Ascending aorta (tissue), 2 donors: ENCODE measurements around the gene TDRD9. TPM values are rescaled to one million over a fixed set of nuclear protein-coding genes. Genes with fewer than 3 reads are reported as not detected.

ENCODE experiments used
- DNase-seq, 2 donors: peaks; one replicate each; pipeline ENCODE4 v3.0.0-alpha.2; 2019; ENCODE audit warnings: low spot score in 2 of 2
- H3K27ac ChIP-seq, 2 donors: fragments of 200-600 bp; sonication (generic); one replicate each; pipeline ENCODE4 v1.5.1; 2016 to 2017; ENCODE audit warnings: mild to moderate bottlenecking in 1 of 2
- H3K27me3 ChIP-seq: fragments of 200-600 bp; sonication (generic); one replicate; pipeline ENCODE4 v1.5.1; 2017
- H3K36me3 ChIP-seq, 2 donors: fragments of 200-600 bp; sonication (generic); one replicate each; pipeline ENCODE4 v1.5.1; 2016
- H3K4me1 ChIP-seq, 2 donors: fragments of 200-600 bp; sonication (generic); one replicate each; pipeline ENCODE4 v1.5.1; 2016 to 2017; ENCODE audit warnings: mild to moderate bottlenecking in 1 of 2
- H3K4me3 ChIP-seq, 2 donors: fragments of 200-600 bp; sonication (generic); one replicate each; pipeline ENCODE4 v1.5.1; 2016 to 2017; ENCODE audit warnings: mild to moderate bottlenecking in 1 of 2
- H3K9me3 ChIP-seq, 2 donors: fragments of 200-600 bp; sonication (generic); one replicate each; pipeline ENCODE4 v1.5.1; 2016
- CTCF ChIP-seq, 3 experiments: fragments of 200-600 bp in 2 of 3; fragments of 450-650 bp in 1 of 3; sonication (generic) in 2 of 3; IDR thresholded peaks; one replicate each; pipeline ENCODE4 v1.5.1; 2016 to 2019; ENCODE audit warnings: antibody characterized with exemption in 3 of 3, mild to moderate bottlenecking in 1 of 3, moderate library complexity in 1 of 3
- intact Hi-C: fragments of 100-400 bp; cut with DNase I; formaldehyde crosslinking; loops from one replicate; pipeline ENCODE4 v1.15.1; 2023
- total RNA-seq: library from RNA; depleted of rRNA; stranded (reverse); fragments of >200 nt; gene quantifications from one replicate; pipeline ENCODE4 v1.1.0, GENCODE V29; 2016

The TDRD9 gene
- total RNA-seq, 1 donor from 2014 or later = 1.4 TPM

GRCh38 chr14:104019029-104019428 lies 90.8 kb downstream of the TDRD9 start:
- TF ChIP-seq CTCF (IDR thresholded peaks at IDR 0.05) = no peak
- intact Hi-C loops = no loop called here
- no peak for DNase-seq
- H3K36me3 ChIP-seq = no peaks in the 10 kb centered on the region
- no peaks in the 10 kb centered on the region for H3K27me3 ChIP-seq
- no peaks in the 10 kb centered on the region for H3K9me3 ChIP-seq
- H3K4me3 ChIP-seq = no peak overlapping the region
- H3K27ac ChIP-seq = no peak overlapping the region
- H3K4me1 ChIP-seq = no peaks in the 10 kb centered on the region

GRCh38 chr14:104019806-104020205 lies 91.5 kb downstream of the TDRD9 start:
- H3K27ac ChIP-seq = no peak overlapping the region
- H3K27me3 ChIP-seq = no peaks in the 10 kb centered on the region
- TF ChIP-seq CTCF (IDR thresholded peaks at IDR 0.05) = no peak
- intact Hi-C loops = no loop called here
- no peaks in the 10 kb centered on the region for H3K4me1 ChIP-seq
- no peak overlapping the region for H3K4me3 ChIP-seq
- H3K36me3 ChIP-seq = no peaks in the 10 kb centered on the region
- H3K9me3 ChIP-seq = no peaks in the 10 kb centered on the region
- no peak for DNase-seq

- DNase-seq = no peak
- Histone ChIP-seq H3K4me1 (no peaks in the 10 kb centered on the region), H3K36me3 (no peaks in the 10 kb centered on the region), H3K4me3 (no peak overlapping the region), H3K27ac (no peak overlapping the region), H3K27me3 (no peaks in the 10 kb centered on the region), H3K9me3 (no peaks in the 10 kb centered on the region)
- no peak for TF ChIP-seq CTCF (IDR thresholded peaks at IDR 0.05)
- intact Hi-C loops = no loop called here
Observed at GRCh38 chr14:104020471-104020870, 92.2 kb downstream of the TDRD9 start.

DNA sequence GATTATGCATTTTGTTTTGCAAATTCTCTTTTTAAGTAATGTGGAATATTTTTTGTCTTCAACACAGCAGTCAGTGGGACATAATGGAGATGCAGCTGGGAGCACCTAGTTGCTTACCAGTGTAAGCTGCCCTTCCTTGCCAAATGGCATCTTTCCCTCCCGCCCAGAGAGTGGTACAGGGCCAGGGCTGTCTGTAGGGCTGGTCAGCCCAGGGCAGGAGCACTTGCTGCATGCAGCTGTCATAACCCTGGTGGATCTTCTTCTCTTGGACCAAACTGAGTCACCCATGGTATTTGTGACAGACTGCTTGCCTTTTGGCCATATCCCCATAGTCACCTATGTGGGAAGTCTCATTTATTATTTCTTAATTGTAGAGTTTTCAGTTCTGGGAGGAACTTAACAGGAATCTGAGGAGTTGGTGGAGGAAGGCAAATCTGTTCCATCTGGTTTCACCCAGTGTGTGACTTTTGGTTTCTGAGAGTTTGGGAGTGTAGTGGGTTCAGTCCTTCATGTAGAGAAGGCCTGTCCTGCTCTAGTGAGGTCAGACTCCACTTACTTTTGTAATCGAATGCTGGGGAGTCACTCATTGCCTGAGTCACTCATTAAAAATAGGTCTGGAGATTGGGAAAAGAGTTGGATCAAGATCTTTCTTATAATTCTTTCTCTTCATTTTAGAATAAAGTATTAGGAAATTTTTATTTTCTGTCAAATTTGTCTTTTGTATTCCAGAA lies 95.2 kb downstream of the TDRD9 start:
- Histone ChIP-seq H3K4me3 (no peak overlapping the region), H3K9me3 (no peaks in the 10 kb centered on the region), H3K36me3 (no peaks in the 10 kb centered on the region), H3K27me3 (no peaks in the 10 kb centered on the region), H3K27ac (no peak overlapping the region), H3K4me1 (no peaks in the 10 kb centered on the region)
- DNase-seq = no peak
- TF ChIP-seq CTCF (IDR thresholded peaks at IDR 0.05) = no peak
- intact Hi-C loops = no loop called here

- TF ChIP-seq CTCF (IDR thresholded peaks at IDR 0.05) = no peak
- Histone ChIP-seq H3K27ac (no peak overlapping the region), H3K27me3 (no peaks in the 10 kb centered on the region), H3K4me3 (no peak overlapping the region), H3K36me3 (no peaks in the 10 kb centered on the region), H3K4me1 (no peaks in the 10 kb centered on the region), H3K9me3 (no peaks in the 10 kb centered on the region)
- intact Hi-C loops = no loop called here
- no peak for DNase-seq
Observed at GRCh38 chr14:104025534-104025933, 97.3 kb downstream of the TDRD9 start.

GRCh38 chr14:104026024-104026423 lies 97.8 kb downstream of the TDRD9 start:
- TF ChIP-seq CTCF (IDR thresholded peaks at IDR 0.05) = no peak
- no peak overlapping the region for H3K4me3 ChIP-seq

More at GRCh38 chr14:104026024-104026423, 97.8 kb downstream of the TDRD9 start:
- no peak for DNase-seq
- no peaks in the 10 kb centered on the region for H3K27me3 ChIP-seq
- H3K36me3 ChIP-seq = no peaks in the 10 kb centered on the region
- intact Hi-C loops = no loop called here
- no peaks in the 10 kb centered on the region for H3K4me1 ChIP-seq
- H3K27ac ChIP-seq = no peak overlapping the region
- no peaks in the 10 kb centered on the region for H3K9me3 ChIP-seq
